Suprapubic skin (tissue), 4 donors: Measurements from ENCODE around the gene AP2B1. TPM values are rescaled to one million over a fixed set of nuclear protein-coding genes. Genes with fewer than 3 reads are reported as not detected.

ENCODE experiments used
- DNase-seq, 2 donors: peaks; one replicate each; pipeline ENCODE4 v3.0.0-alpha.2; 2019; ENCODE audit warnings: low spot score in 2 of 2
- H3K27ac ChIP-seq: fragments of 200-600 bp; sonication (generic); one replicate; pipeline ENCODE4 v1.5.1; 2019
- H3K27me3 ChIP-seq: fragments of 200-600 bp; sonication (generic); one replicate; pipeline ENCODE4 v1.5.1; 2019
- H3K36me3 ChIP-seq: fragments of 200-600 bp; sonication (generic); one replicate; pipeline ENCODE4 v1.5.1; 2019
- H3K4me1 ChIP-seq: fragments of 200-600 bp; sonication (generic); one replicate; pipeline ENCODE4 v1.5.1; 2019
- H3K4me3 ChIP-seq: fragments of 200-600 bp; sonication (generic); one replicate; pipeline ENCODE4 v1.5.1; 2019; ENCODE audit warnings: mild to moderate bottlenecking
- H3K9me3 ChIP-seq: fragments of 200-600 bp; sonication (generic); one replicate; pipeline ENCODE4 v1.5.1; 2019
- CTCF ChIP-seq, 2 donors: fragments of 200-600 bp in 1 of 2; fragments of 450-650 bp in 1 of 2; sonication (generic) in 1 of 2; IDR thresholded peaks; one replicate each; pipeline ENCODE4 v1.5.1; 2016 to 2019; ENCODE audit warnings: antibody characterized with exemption in 2 of 2, mild to moderate bottlenecking in 1 of 2, moderate library complexity in 1 of 2
- EP300 ChIP-seq: sonication (generic); formaldehyde crosslinking; IDR thresholded peaks from one replicate; pipeline ENCODE4 v1.6.1; 2017; ENCODE audit warnings: antibody characterized with exemption
- POLR2A ChIP-seq, 2 donors: fragments of 450-650 bp; IDR thresholded peaks; one replicate each; pipeline ENCODE4 v1.6.1; 2017; ENCODE audit warnings: antibody characterized with exemption in 2 of 2, mild to moderate bottlenecking in 2 of 2, moderate library complexity in 2 of 2
- POLR2AphosphoS5 ChIP-seq, 3 donors: sonication (generic); formaldehyde crosslinking; IDR thresholded peaks; one replicate each; pipeline ENCODE4 v1.6.1; 2017; ENCODE audit warnings: antibody characterized with exemption in 3 of 3
- WGBS: methylation state at CpG from one replicate; pipeline ENCODE4 v1.1.5; 2018; 5-methylcytosine and 5-hydroxymethylcytosine counted together
- total RNA-seq, 4 donors: library from RNA; depleted of rRNA; stranded (reverse); fragments of >200 nt; gene quantifications; one replicate each; pipeline ENCODE4 v1.1.0, GENCODE V29; 2016

Gene AP2B1
- total RNA-seq, 4 donors from 2014 or later = 41.3 to 50.0 (median 45.3) TPM

- H3K4me1 ChIP-seq = no peaks in the 10 kb centered on the region
- TF ChIP-seq POLR2A (IDR thresholded peaks at IDR 0.05) (no peak), EP300 (no peak), CTCF (IDR thresholded peaks at IDR 0.05) (no peak), POLR2AphosphoS5 (IDR thresholded peaks at IDR 0.05) (no peak)
- no peaks in the 10 kb centered on the region for H3K9me3 ChIP-seq
- H3K27ac ChIP-seq = no peak overlapping the region
- no peaks in the 10 kb centered on the region for H3K27me3 ChIP-seq
- peaks cover 19% of the 10 kb centered on the region for H3K36me3 ChIP-seq
- no peak for DNase-seq
- no peak overlapping the region for H3K4me3 ChIP-seq
- 94% methylated on average over 3 of the region's 3 CpGs for WGBS
Observed at GRCh38 chr17:35614810-35615209, 27.7 kb downstream of the AP2B1 start.

- WGBS = 91% methylated on average over 7 of the region's 7 CpGs
- H3K36me3 ChIP-seq = peaks cover 3% of the 10 kb centered on the region
- TF ChIP-seq EP300 (no peak), POLR2A (IDR thresholded peaks at IDR 0.05) (no peak), CTCF (IDR thresholded peaks at IDR 0.05) (no peak), POLR2AphosphoS5 (IDR thresholded peaks at IDR 0.05) (no peak)
Observed at GRCh38 chr17:35616536-35616935, 29.4 kb downstream of the AP2B1 start.

GRCh38 chr17:35617505-35617904, 30.4 kb downstream of the AP2B1 start:
- DNase-seq = no peak
- peaks cover 3% of the 10 kb centered on the region for H3K36me3 ChIP-seq

More at GRCh38 chr17:35616536-35616935, 29.4 kb downstream of the AP2B1 start:
- H3K4me1 ChIP-seq = no peaks in the 10 kb centered on the region
- no peak for DNase-seq
- no peak overlapping the region for H3K4me3 ChIP-seq
- H3K27ac ChIP-seq = no peak overlapping the region
- no peaks in the 10 kb centered on the region for H3K27me3 ChIP-seq
- no peaks in the 10 kb centered on the region for H3K9me3 ChIP-seq

GRCh38 chr17:35618628-35619027, 31.5 kb downstream of the AP2B1 start:
- Histone ChIP-seq H3K4me1 (no peaks in the 10 kb centered on the region), H3K9me3 (no peaks in the 10 kb centered on the region), H3K27me3 (no peaks in the 10 kb centered on the region), H3K4me3 (no peak overlapping the region), H3K36me3 (peaks cover 3% of the 10 kb centered on the region), H3K27ac (no peak overlapping the region)
- DNase-seq = no peak
- TF ChIP-seq POLR2A (IDR thresholded peaks at IDR 0.05) (no peak), CTCF (IDR thresholded peaks at IDR 0.05) (no peak), POLR2AphosphoS5 (IDR thresholded peaks at IDR 0.05) (no peak), EP300 (no peak)

More at GRCh38 chr17:35617505-35617904, 30.4 kb downstream of the AP2B1 start:
- TF ChIP-seq POLR2A (IDR thresholded peaks at IDR 0.05) (no peak), POLR2AphosphoS5 (IDR thresholded peaks at IDR 0.05) (no peak), CTCF (IDR thresholded peaks at IDR 0.05) (no peak), EP300 (no peak)
- H3K4me3 ChIP-seq = no peak overlapping the region
- no peaks in the 10 kb centered on the region for H3K4me1 ChIP-seq
- H3K27ac ChIP-seq = no peak overlapping the region
- 62% methylated on average over 2 of the region's 2 CpGs for WGBS
- H3K27me3 ChIP-seq = no peaks in the 10 kb centered on the region
- H3K9me3 ChIP-seq = no peaks in the 10 kb centered on the region

- no peak overlapping the region for H3K4me3 ChIP-seq
- no peak overlapping the region for H3K27ac ChIP-seq
- H3K9me3 ChIP-seq = no peaks in the 10 kb centered on the region
- H3K4me1 ChIP-seq = no peaks in the 10 kb centered on the region
- no peak for TF ChIP-seq CTCF (IDR thresholded peaks at IDR 0.05)
- no peak for TF ChIP-seq POLR2A (IDR thresholded peaks at IDR 0.05)
- TF ChIP-seq EP300 = no peak
- TF ChIP-seq POLR2AphosphoS5 (IDR thresholded peaks at IDR 0.05) = no peak
- no peaks in the 10 kb centered on the region for H3K27me3 ChIP-seq
- no peak for DNase-seq
- H3K36me3 ChIP-seq = peaks cover 22% of the 10 kb centered on the region
- 44% methylated on average over 1 of the region's 1 CpG for WGBS
Observed at GRCh38 chr17:35621768-35622167, 34.6 kb downstream of the AP2B1 start.
